Common myeloid progenitor, CD34-positive (primary cell): Measurements from ENCODE around the gene ZG16.
A peak's percentile ranks its signal among the peaks of the same experiment; 100 is the strongest.

Experiments
- CTCF ChIA-PET: fragments of 350-600 bp; sonication (Branson Sonifier 250); formaldehyde crosslinking; loops from one replicate; lab custom pipeline; 2021; ENCODE audit warnings: antibody characterized with exemption; lab: Charles Lee
- POLR2A ChIA-PET: fragments of 350-600 bp; sonication (Branson Sonifier 250); formaldehyde crosslinking; loops from one replicate; lab custom pipeline; 2021; ENCODE audit warnings: antibody characterized with exemption; lab: Charles Lee
- DNase-seq, 3 donors: peaks; one replicate each; pipeline versions ENCODE4 v3.0.0 to v3.0.0-alpha.2; 2013
- H3K27ac ChIP-seq, 2 experiments: 1 replicate in 1 of 2; 2 replicates in 1 of 2; pipeline ENCODE4 v1.7.0; 2013; ENCODE audit warnings: inconsistent platforms in 2 of 2, low read length in 2 of 2, mild to moderate bottlenecking in 2 of 2, low read depth in 1 of 2, moderate library complexity in 1 of 2; ENCODE audit not compliant: severe bottlenecking in 2 of 2, insufficient read depth in 1 of 2, poor library complexity in 1 of 2
- H3K27me3 ChIP-seq, 5 experiments: replicated peaks in 2 of 5; 1 replicate in 3 of 5; 2 replicates in 2 of 5; pipeline versions ENCODE4 v1.6.1 to v1.7.0; 2013; ENCODE audit warnings: low read length in 4 of 5, mild to moderate bottlenecking in 2 of 5, moderate library complexity in 2 of 5, inconsistent platforms in 1 of 5; ENCODE audit not compliant: insufficient read depth in 5 of 5, control insufficient read depth in 4 of 5
- H3K36me3 ChIP-seq, 4 experiments: 1 replicate in 2 of 4; 2 replicates in 2 of 4; pipeline versions ENCODE4 v1.6.1 to v1.7.0; 2013; ENCODE audit warnings: low read length in 3 of 4, control low read depth in 1 of 4, mild to moderate bottlenecking in 1 of 4; ENCODE audit not compliant: control insufficient read depth in 4 of 4, insufficient read depth in 4 of 4
- H3K4me1 ChIP-seq, 4 experiments: 1 replicate in 3 of 4; 2 replicates in 1 of 4; pipeline versions ENCODE4 v1.6.1 to v1.7.1; 2013; ENCODE audit warnings: low read length in 3 of 4, mild to moderate bottlenecking in 3 of 4, control low read depth in 1 of 4, inconsistent platforms in 1 of 4, moderate library complexity in 1 of 4; ENCODE audit not compliant: control insufficient read depth in 4 of 4, insufficient read depth in 4 of 4; ENCODE audit errors: control extremely low read depth in 1 of 4
- H3K4me3 ChIP-seq, 7 experiments: 1 replicate in 4 of 7; 2 replicates in 3 of 7; pipeline versions ENCODE4 v1.5.1 to v1.7.0; 2013; ENCODE audit warnings: mild to moderate bottlenecking in 7 of 7, low read length in 6 of 7, moderate library complexity in 6 of 7, inconsistent platforms in 2 of 7, low read depth in 2 of 7, control low read depth in 1 of 7; ENCODE audit not compliant: insufficient read depth in 4 of 7, control insufficient read depth in 1 of 7; ENCODE audit errors: extremely low read depth in 1 of 7
- H3K9me3 ChIP-seq, 5 experiments: 1 replicate in 4 of 5; 2 replicates in 1 of 5; pipeline versions ENCODE4 v1.6.1 to v1.7.1; 2013; ENCODE audit warnings: low read length in 4 of 5, mild to moderate bottlenecking in 2 of 5, inconsistent platforms in 1 of 5, low read depth in 1 of 5, moderate library complexity in 1 of 5; ENCODE audit not compliant: control insufficient read depth in 4 of 5, insufficient read depth in 2 of 5; ENCODE audit errors: control extremely low read depth in 1 of 5
- WGBS: methylation state at CpG from one replicate; pipeline ENCODE4 v1.1.5; 2013; ENCODE audit not compliant: insufficient coverage; 5-methylcytosine and 5-hydroxymethylcytosine counted together

The ZG16 gene

GRCh38 chr16:29811896-29812665, 34.0 kb downstream of the ZG16 start, which contains the start of gene PRRT2:
PRRT2 (plus strand) TSS chr16:29812193; CDS start chr16:29813055, 862 bp downstream.
- CTCF ChIA-PET = interaction anchor here (1.0 kb wide), 1 partner anchor 37 kb away, joined by 4 read pairs; no protein-coding TSS in a partner anchor
- H3K4me3 ChIP-seq = peak within 1 kb of the TSS; percentile 23 to 76 (median 66)
- peak in 2 of 3 donors; percentile 42 to 51 for DNase-seq
- H3K27ac ChIP-seq = peak within 1 kb of the TSS in 1 of 2 experiments; percentile 14
- no peaks in the 10 kb centered on the region for H3K9me3 ChIP-seq
- peaks cover 2 to 35% (median 16%) of the 10 kb centered on the region in 4 experiments for H3K36me3 ChIP-seq
- POLR2A ChIA-PET = interaction anchor here (0.8 kb wide), 1 partner anchor 9 kb away, joined by 3 read pairs; no protein-coding TSS in a partner anchor
- 3% methylated on average over 55 of the region's 69 CpGs for WGBS
- H3K27me3 ChIP-seq = peaks cover 0 to 20% (median 8%) of the 10 kb centered on the region in 5 experiments
- H3K4me1 ChIP-seq = peaks cover 2 to 73% (median 69%) of the 10 kb centered on the region in 4 experiments

GRCh38 chr16:29812754-29813643, 34.9 kb downstream of the ZG16 start:
- Histone ChIP-seq H3K4me1 (peaks cover 6 to 71% (median 69%) of the 10 kb centered on the region in 4 experiments), H3K27ac (no peak overlapping the region), H3K36me3 (peaks cover 2 to 31% (median 16%) of the 10 kb centered on the region in 4 experiments), H3K9me3 (no peaks in the 10 kb centered on the region), H3K27me3 (peaks cover 0 to 20% (median 8%) of the 10 kb centered on the region in 5 experiments), H3K4me3 (peak overlapping the region in 1 of 7 experiments; percentile 70)
- POLR2A ChIA-PET = interaction anchor here (0.8 kb wide), 1 partner anchor 10 kb away, joined by 3 read pairs; no protein-coding TSS in a partner anchor
- DNase-seq = no peak
- CTCF ChIA-PET = interaction anchor here (0.9 to 1.1 kb wide), 3 partner anchors 36 to 113 kb away, joined by 4 to 5 read pairs (median 4); no protein-coding TSS in a partner anchor
- 86% methylated on average over 6 of the region's 9 CpGs for WGBS

- no peak for DNase-seq
- ChIA-PET CTCF (interaction anchor here (0.9 to 2.0 kb wide), 3 partner anchors 34 to 114 kb away, joined by 4 to 5 read pairs (median 5); no protein-coding TSS in a partner anchor), POLR2A (no interaction called here)
- peaks cover 4 to 70% (median 61%) of the 10 kb centered on the region in 4 experiments for H3K4me1 ChIP-seq
- H3K27ac ChIP-seq = no peak overlapping the region
- 90% methylated on average over 21 of the region's 24 CpGs for WGBS
- H3K4me3 ChIP-seq = no peak overlapping the region
- peaks cover 2 to 31% (median 17%) of the 10 kb centered on the region in 4 experiments for H3K36me3 ChIP-seq
- peaks cover 0 to 20% (median 8%) of the 10 kb centered on the region in 5 experiments for H3K27me3 ChIP-seq
- H3K9me3 ChIP-seq = no peaks in the 10 kb centered on the region
Measured at GRCh38 chr16:29813644-29814562, 35.8 kb downstream of the ZG16 start.

- CTCF ChIA-PET = interaction anchor here (1.3 to 2.0 kb wide), 2 partner anchors 15 to 33 kb away, joined by 5 to 8 read pairs; no protein-coding TSS in a partner anchor
- no peak overlapping the region for H3K27ac ChIP-seq
Measured at GRCh38 chr16:29814592-29814991, 36.5 kb downstream of the ZG16 start.

GRCh38 chr16:29815032-29815721, 37.1 kb downstream of the ZG16 start:
- H3K4me1 ChIP-seq = peaks cover 7 to 70% (median 58%) of the 10 kb centered on the region in 4 experiments
- POLR2A ChIA-PET = interaction anchor here (0.6 to 2.2 kb wide), 2 partner anchors 8 to 22 kb away, joined by 3 to 12 read pairs; partner anchors contain the start of gene MAZ
- no peak for DNase-seq
- H3K36me3 ChIP-seq = peaks cover 0 to 31% (median 15%) of the 10 kb centered on the region in 4 experiments
- H3K4me3 ChIP-seq = peak overlapping the region; percentile 13 to 96 (median 89)
- peaks cover 0 to 20% (median 8%) of the 10 kb centered on the region in 5 experiments for H3K27me3 ChIP-seq
- CTCF ChIA-PET = interaction anchor here (0.5 to 7.2 kb wide), 13 partner anchors 9 to 544 kb away, joined by 3 to 46 read pairs (median 3); partner anchors contain the start of gene MAZ
- WGBS = 8% methylated on average over 27 of the region's 39 CpGs
- no peak overlapping the region for H3K27ac ChIP-seq
- no peaks in the 10 kb centered on the region for H3K9me3 ChIP-seq

More at GRCh38 chr16:29814592-29814991, 36.5 kb downstream of the ZG16 start:
- Histone ChIP-seq H3K4me3 (peak overlapping the region in 2 of 7 experiments; percentile 89 to 96), H3K9me3 (no peaks in the 10 kb centered on the region), H3K36me3 (peaks cover 0 to 31% (median 17%) of the 10 kb centered on the region in 4 experiments), H3K4me1 (peaks cover 4 to 70% (median 58%) of the 10 kb centered on the region in 4 experiments), H3K27me3 (peaks cover 0 to 20% (median 8%) of the 10 kb centered on the region in 5 experiments)
- POLR2A ChIA-PET = interaction anchor here (0.6 kb wide), 1 partner anchor 22 kb away, joined by 3 read pairs; no protein-coding TSS in a partner anchor
- 100% methylated on average over 4 of the region's 5 CpGs for WGBS
- no peak for DNase-seq
